HUES6 (cell line): Measurements from ENCODE around the gene NPIPA7.
"Not testable (repeated sequence)": the region's sequence is repeated elsewhere in the genome, so short reads cannot be mapped to it uniquely, and the experiment has no call there.

Source experiments
- H3K27ac ChIP-seq: 2 replicates; pipeline ENCODE4 v1.7.0; 2013; ENCODE audit warnings: low read depth, mild to moderate bottlenecking, low read length, inconsistent platforms
- H3K27me3 ChIP-seq: 2 replicates; pipeline ENCODE4 v1.6.1; 2013; ENCODE audit warnings: low read length; ENCODE audit not compliant: control insufficient read depth, insufficient read depth
- H3K36me3 ChIP-seq: 2 replicates; pipeline ENCODE4 v1.6.1; 2013; ENCODE audit warnings: low read length; ENCODE audit not compliant: control insufficient read depth, insufficient read depth
- H3K4me1 ChIP-seq: 2 replicates; pipeline ENCODE4 v1.6.1; 2013; ENCODE audit warnings: low read length; ENCODE audit not compliant: control insufficient read depth, insufficient read depth
- H3K4me3 ChIP-seq: 2 replicates; pipeline ENCODE4 v1.5.1; 2013; ENCODE audit warnings: low read depth, low read length
- H3K9ac ChIP-seq: one replicate; pipeline ENCODE4 v1.6.1; 2013; ENCODE audit warnings: mild to moderate bottlenecking, low read length
- H3K9me3 ChIP-seq: 2 replicates; pipeline ENCODE4 v1.6.1; 2013; ENCODE audit warnings: low read depth, low read length; ENCODE audit not compliant: control insufficient read depth, insufficient read depth

Gene NPIPA7

GRCh38 chr16:16378840-16379239 is at the start of gene NPIPA7:
Gene NPIPA7, plus strand, starts transcription at chr16:16379140. Its CDS starts 105 bp downstream, at chr16:16379245.
- H3K9me3 ChIP-seq, H3K36me3 ChIP-seq, H3K4me3 ChIP-seq, H3K27me3 ChIP-seq, H3K27ac ChIP-seq, H3K4me1 ChIP-seq, H3K9ac ChIP-seq: not testable (repeated sequence)

- H3K27ac ChIP-seq, H3K27me3 ChIP-seq, H3K9me3 ChIP-seq, H3K4me3 ChIP-seq, H3K4me1 ChIP-seq, H3K9ac ChIP-seq, H3K36me3 ChIP-seq: not testable (repeated sequence)
These were observed 47.5 kb upstream of the NPIPA7 start for GRCh38 chr16:16331466-16331865.

GRCh38 chr16:16357556-16357955 is 21.4 kb upstream of the NPIPA7 start:
- not testable (repeated sequence) for H3K27me3 ChIP-seq, H3K4me3 ChIP-seq, H3K4me1 ChIP-seq, H3K36me3 ChIP-seq, H3K9ac ChIP-seq, H3K27ac ChIP-seq, H3K9me3 ChIP-seq

- not testable (repeated sequence) for H3K9me3 ChIP-seq, H3K27me3 ChIP-seq, H3K36me3 ChIP-seq, H3K9ac ChIP-seq, H3K27ac ChIP-seq, H3K4me3 ChIP-seq, H3K4me1 ChIP-seq
These were observed 20.2 kb upstream of the NPIPA7 start for GRCh38 chr16:16358539-16359240.

- H3K27ac ChIP-seq, H3K36me3 ChIP-seq, H3K4me3 ChIP-seq, H3K27me3 ChIP-seq, H3K4me1 ChIP-seq, H3K9ac ChIP-seq, H3K9me3 ChIP-seq: not testable (repeated sequence)
These were observed 15.3 kb upstream of the NPIPA7 start for GRCh38 chr16:16363595-16363994.

- not testable (repeated sequence) for H3K9ac ChIP-seq, H3K27ac ChIP-seq, H3K27me3 ChIP-seq, H3K36me3 ChIP-seq, H3K9me3 ChIP-seq, H3K4me1 ChIP-seq, H3K4me3 ChIP-seq
These were observed 14.8 kb upstream of the NPIPA7 start for GRCh38 chr16:16364100-16364499.

- H3K9me3 ChIP-seq, H3K4me3 ChIP-seq, H3K27me3 ChIP-seq, H3K4me1 ChIP-seq, H3K36me3 ChIP-seq, H3K9ac ChIP-seq, H3K27ac ChIP-seq: not testable (repeated sequence)
These were observed 14.2 kb upstream of the NPIPA7 start for GRCh38 chr16:16364701-16365100.

- H3K4me3 ChIP-seq, H3K9me3 ChIP-seq, H3K27me3 ChIP-seq, H3K9ac ChIP-seq, H3K27ac ChIP-seq, H3K36me3 ChIP-seq, H3K4me1 ChIP-seq: not testable (repeated sequence)
These were observed 13.6 kb upstream of the NPIPA7 start for GRCh38 chr16:16365319-16365718.

- not testable (repeated sequence) for H3K4me3 ChIP-seq, H3K27ac ChIP-seq, H3K9ac ChIP-seq, H3K9me3 ChIP-seq, H3K36me3 ChIP-seq, H3K27me3 ChIP-seq, H3K4me1 ChIP-seq
These were observed 13.1 kb upstream of the NPIPA7 start for GRCh38 chr16:16365851-16366250.

GRCh38 chr16:16366552-16367284 is 12.2 kb upstream of the NPIPA7 start:
- H3K4me3 ChIP-seq, H3K27ac ChIP-seq, H3K36me3 ChIP-seq, H3K4me1 ChIP-seq, H3K9me3 ChIP-seq, H3K9ac ChIP-seq, H3K27me3 ChIP-seq: not testable (repeated sequence)

- H3K9me3 ChIP-seq, H3K4me3 ChIP-seq: not testable (repeated sequence)
These were observed 11.7 kb upstream of the NPIPA7 start for GRCh38 chr16:16367285-16367628.

More at GRCh38 chr16:16367285-16367628, 11.7 kb upstream of the NPIPA7 start:
- not testable (repeated sequence) for H3K4me1 ChIP-seq, H3K9ac ChIP-seq, H3K27ac ChIP-seq, H3K27me3 ChIP-seq, H3K36me3 ChIP-seq
